GM18861 (cell line): ENCODE results near the gene ESYT3.

Experiments
- ATAC-seq: cut with Tn5 transposase; IDR thresholded peaks from one replicate; pipeline ENCODE4 v1.9.1; 2021; ENCODE audit not compliant: unreplicated experiment

Gene ESYT3, protein sequence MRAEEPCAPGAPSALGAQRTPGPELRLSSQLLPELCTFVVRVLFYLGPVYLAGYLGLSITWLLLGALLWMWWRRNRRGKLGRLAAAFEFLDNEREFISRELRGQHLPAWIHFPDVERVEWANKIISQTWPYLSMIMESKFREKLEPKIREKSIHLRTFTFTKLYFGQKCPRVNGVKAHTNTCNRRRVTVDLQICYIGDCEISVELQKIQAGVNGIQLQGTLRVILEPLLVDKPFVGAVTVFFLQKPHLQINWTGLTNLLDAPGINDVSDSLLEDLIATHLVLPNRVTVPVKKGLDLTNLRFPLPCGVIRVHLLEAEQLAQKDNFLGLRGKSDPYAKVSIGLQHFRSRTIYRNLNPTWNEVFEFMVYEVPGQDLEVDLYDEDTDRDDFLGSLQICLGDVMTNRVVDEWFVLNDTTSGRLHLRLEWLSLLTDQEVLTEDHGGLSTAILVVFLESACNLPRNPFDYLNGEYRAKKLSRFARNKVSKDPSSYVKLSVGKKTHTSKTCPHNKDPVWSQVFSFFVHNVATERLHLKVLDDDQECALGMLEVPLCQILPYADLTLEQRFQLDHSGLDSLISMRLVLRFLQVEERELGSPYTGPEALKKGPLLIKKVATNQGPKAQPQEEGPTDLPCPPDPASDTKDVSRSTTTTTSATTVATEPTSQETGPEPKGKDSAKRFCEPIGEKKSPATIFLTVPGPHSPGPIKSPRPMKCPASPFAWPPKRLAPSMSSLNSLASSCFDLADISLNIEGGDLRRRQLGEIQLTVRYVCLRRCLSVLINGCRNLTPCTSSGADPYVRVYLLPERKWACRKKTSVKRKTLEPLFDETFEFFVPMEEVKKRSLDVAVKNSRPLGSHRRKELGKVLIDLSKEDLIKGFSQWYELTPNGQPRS

GRCh38 chr3:138434276-138434874, at the start of gene ESYT3:
Gene ESYT3 (plus strand): TSS chr3:138434616. CDS start chr3:138434799, 183 bp downstream.
- ATAC-seq, result no peak

DNA sequence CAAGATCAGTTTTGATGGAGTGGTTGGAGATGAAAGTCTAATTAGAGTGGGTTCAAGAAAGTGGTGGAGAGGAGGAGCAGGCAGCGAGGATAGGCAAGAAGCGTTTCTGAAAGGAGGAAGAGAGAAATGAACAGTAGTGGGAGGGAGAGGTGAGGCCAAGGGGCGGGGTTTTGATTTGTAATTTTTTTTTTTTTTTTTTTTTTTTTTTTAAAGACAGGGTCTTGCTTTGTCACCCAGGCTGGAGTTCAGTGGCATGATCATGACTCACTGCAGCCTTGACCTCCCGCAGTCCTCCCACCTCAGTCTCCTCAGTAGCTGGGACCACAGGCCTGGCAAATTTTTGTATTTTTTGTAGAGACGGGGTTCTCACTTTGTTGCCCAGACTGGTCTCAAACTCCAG, 49.4 kb upstream of the ESYT3 start:
- ATAC-seq, result no peak

GRCh38 chr3:138389144-138389601, 45.2 kb upstream of the ESYT3 start:
- no peak for ATAC-seq

DNA sequence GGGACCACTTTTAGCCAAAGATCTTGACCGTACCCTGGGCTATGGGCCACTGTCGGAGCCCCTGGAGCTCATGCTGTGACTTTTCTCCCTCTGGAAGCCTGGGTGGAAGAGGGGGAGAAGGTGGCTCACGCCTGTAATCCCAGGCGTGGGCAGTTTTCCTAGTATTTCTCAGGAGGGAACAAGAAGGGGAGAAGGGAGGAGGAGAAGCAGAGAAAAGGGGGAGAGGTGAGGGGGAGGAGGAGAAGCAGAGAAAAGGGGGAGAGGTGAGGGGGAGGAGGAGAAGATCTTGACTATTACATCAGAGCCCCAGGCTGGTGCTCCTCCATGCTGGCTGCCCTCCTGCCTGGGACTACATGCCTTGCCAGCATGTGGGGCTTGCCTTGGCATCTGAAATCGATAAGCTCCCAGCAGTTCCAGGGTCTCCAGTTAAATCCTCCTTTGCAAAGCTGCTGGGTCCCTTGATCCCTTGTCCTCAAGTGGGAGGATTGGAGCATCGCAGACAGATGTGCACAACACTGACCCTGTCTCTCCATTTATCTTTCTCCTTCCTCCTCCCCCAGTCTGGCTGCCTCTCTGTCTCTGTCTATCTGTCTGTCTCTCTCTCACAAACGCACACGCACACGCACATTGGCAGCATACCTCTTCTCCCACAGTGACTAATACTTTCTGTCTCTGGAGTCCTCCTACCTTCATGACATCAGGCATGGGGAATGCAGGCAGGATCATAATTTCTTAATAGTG, 44.4 kb upstream of the ESYT3 start:
- ATAC-seq, result no peak

- no peak for ATAC-seq
Observed at GRCh38 chr3:138390582-138390932, 43.9 kb upstream of the ESYT3 start.

GRCh38 chr3:138394156-138394555, 40.3 kb upstream of the ESYT3 start:
- no peak for ATAC-seq

- no peak for ATAC-seq
Observed at GRCh38 chr3:138394686-138395085, 39.7 kb upstream of the ESYT3 start.

GRCh38 chr3:138395865-138396751, 38.3 kb upstream of the ESYT3 start:
- no peak for ATAC-seq

DNA sequence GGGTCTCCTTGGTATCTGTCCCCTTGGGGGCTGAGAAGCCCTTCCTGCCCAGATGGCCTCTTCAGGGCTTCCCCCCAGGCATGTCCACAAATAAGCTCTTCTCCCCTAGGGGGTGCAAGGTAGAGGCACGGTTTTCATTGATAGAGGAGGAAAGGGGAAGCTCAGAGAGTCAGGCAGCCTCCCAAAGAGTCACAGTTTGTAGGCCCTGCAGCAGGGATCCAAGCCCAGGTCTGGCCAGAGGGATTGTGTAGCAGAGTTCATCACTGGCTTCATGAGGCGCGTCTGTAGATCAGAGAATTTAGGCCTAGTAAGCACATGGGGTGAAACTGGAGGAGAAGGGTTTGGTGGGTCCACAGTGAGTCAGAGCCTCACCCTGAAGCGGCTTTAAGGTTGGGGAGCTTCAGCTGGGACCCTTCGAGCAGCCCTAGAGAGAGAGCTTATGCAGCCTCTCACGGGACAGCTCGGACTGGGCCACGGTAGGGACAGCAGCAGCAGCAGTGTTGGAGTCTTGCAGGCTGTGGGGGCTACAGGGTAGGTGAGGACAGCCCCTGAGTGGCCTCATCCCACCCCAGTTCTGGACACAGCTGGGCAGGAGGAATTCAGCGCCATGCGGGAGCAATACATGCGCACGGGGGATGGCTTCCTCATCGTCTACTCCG, 37.5 kb upstream of the ESYT3 start:
- no peak for ATAC-seq

DNA sequence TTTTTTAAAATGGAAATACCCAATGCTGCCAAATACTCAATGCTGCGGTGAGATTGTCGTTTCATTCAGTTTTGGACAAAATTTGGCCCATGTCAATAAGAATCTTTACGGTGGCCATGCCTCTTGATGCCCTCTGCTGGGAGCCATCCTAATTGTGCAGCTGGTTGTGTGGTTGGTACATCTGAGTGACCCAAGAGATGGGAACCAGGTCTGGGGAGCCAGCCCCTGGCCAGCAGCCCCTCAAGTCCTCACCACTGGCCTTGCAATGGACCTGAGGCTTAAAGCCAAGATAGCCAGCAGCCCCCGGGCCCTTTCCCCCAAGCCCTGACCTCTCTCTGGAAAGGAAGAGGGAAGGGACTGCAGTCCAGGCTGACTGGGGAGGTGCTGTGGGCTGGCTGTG, 36.4 kb upstream of the ESYT3 start:
- no peak for ATAC-seq

DNA sequence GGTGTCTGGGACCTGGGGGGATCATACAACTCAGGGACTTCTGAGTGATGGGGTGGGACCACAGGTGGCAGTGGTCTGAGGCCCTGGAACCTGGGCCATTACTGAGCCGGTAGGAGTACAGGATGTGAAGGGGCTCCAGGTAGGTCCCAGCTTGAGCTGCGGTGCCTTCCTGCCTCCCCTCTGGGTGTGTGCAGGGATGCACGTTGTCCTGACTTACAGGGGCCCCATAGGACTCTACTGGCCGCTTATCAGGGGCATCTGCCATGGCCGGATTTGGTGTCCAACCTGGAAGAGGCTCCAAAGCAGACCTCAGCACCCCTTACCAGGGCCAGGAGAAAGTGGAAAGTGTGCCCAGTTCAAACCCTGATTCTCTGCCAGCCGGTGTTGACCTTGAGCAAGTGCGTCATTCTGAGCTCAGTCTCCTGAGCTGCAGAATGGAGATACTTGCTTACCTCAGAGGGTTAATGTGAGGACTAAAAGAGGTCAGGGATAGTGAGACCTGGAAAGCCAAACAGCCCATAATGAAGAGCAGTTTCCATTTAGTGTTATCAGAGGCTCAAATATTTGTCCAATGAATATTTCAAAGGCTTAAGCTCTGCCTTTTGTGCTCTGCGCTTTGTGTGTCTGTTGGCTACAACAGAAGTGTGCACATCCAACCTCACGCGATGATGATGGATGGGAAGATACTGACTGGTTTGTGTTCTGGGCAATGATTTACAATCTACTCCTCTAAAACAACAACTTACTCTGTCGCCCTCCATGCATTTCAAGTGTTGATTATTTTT, 35.4 kb upstream of the ESYT3 start:
- ATAC-seq, result no peak

GRCh38 chr3:138399766-138400165, 34.6 kb upstream of the ESYT3 start:
- ATAC-seq, result no peak

- no peak for ATAC-seq
Observed at GRCh38 chr3:138400651-138401070, 33.8 kb upstream of the ESYT3 start.

DNA sequence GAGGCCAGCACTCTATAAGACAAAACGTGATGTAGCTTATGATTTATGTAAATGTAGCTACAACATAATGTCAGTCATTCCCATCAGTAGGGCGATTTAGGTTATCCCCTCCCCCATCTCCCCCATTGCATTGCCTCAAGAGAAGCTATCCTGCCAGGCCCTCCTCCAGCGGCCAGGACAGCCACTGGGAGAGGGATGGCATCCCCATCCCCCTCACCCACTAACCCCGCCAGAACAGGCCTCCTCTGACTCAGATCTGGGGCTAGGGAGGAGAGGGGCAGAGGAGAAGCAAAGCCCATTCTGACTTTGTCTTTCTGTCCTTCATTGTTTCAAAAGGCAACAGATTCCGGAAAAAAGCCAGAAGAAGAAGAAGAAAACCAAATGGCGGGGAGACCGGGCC, 32.6 kb upstream of the ESYT3 start:
- ATAC-seq, result no peak

DNA sequence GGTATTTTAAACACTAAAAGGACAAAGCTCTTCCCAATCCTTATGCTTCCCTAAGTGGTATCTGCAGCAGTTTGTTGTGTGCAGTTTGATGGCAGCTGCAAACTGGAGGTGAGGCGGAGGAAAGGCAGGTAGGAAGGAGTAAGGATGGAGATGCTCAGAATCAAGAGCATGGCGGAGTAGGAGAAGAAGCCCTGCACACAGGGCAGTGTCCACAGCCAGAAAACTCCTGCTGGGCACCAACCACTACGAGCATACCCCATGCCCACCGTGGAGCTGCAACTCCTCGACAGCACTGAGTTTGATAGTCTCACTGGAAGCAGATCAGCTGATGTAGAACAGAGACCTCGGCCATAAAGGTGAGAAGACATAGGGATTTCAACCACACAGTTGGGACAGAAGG, 30.3 kb upstream of the ESYT3 start:
- ATAC-seq, result no peak

DNA sequence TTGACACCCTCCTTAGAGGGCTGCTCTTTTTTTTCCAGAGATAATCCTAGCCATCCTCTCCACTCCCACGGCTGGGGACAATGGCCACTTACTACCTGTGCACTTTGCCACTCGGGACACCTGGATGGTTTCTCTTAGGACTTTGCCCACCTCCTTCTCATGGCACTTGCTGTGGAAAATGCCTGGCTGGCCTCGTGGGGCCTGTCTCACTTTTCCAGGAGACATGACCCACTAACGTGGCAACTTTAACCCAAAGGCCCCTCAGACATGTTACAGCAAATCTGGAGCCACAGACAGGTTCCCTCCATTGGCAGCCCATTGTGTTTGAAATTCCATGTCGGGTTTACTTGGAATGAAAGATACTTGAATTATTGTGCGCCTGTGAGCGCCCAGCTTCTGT, 29.4 kb upstream of the ESYT3 start:
- no peak for ATAC-seq

GRCh38 chr3:138405486-138405885, 28.9 kb upstream of the ESYT3 start:
- no peak for ATAC-seq

DNA sequence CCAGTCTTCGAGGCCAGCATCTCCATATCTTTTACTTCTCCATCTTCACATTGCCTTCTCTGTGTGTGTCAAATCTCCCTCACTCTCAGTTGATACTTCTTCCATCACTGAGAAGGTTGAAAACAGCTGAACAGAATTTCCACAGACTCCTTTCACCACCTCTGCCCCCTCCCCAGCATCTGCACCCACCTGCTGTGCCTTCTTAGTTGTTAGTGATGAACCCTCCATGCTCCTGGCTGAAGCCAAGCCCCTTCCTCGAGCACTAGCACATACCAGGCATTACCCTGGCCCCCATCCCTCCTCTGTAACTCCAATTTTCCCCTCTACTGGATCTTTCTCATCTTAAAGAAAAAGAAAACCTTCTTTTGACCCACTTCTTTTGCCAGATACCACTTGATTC, 27.8 kb upstream of the ESYT3 start:
- no peak for ATAC-seq
